Cardiac muscle cell (in vitro differentiated cells and primary cell): ENCODE results near the gene KRT72. TPM values are rescaled to one million over a fixed set of nuclear protein-coding genes. Genes with fewer than 3 reads are reported as not detected.

ENCODE experiments used
- DNase-seq, 2 donors: peaks; one replicate each; pipeline versions ENCODE4 v3.0.0 to v3.0.0-alpha.2; 2010 to 2017; ENCODE audit warnings: low read depth in 1 of 2, low spot score in 1 of 2
- H3K27ac ChIP-seq: fragments of 200-600 bp; sonication (generic); 2 replicates; pipeline ENCODE4 v1.5.1; 2016
- H3K27me3 ChIP-seq: fragments of 200-600 bp; sonication (generic); 2 replicates; pipeline ENCODE4 v1.6.0; 2016; ENCODE audit warnings: control low read depth
- H3K36me3 ChIP-seq: fragments of 200-600 bp; sonication (generic); 2 replicates; pipeline ENCODE4 v1.5.1; 2016; ENCODE audit warnings: control low read depth
- H3K4me1 ChIP-seq: fragments of 200-600 bp; sonication (generic); 2 replicates; pipeline ENCODE4 v1.8.1; 2017; ENCODE audit warnings: low read depth, mild to moderate bottlenecking, mixed run types
- H3K4me3 ChIP-seq: fragments of 200-600 bp; sonication (generic); 2 replicates; pipeline ENCODE4 v1.5.1; 2016; ENCODE audit warnings: mild to moderate bottlenecking
- H3K9me3 ChIP-seq: fragments of 200-600 bp; sonication (generic); 2 replicates; pipeline ENCODE4 v1.5.1; 2017; ENCODE audit warnings: low read depth, mild to moderate bottlenecking, control low read depth
- CTCF ChIP-seq: IDR thresholded peaks from 2 replicates; pipeline ENCODE4 v1.5.1; 2012; ENCODE audit warnings: low read depth, mild to moderate bottlenecking, low read length
- polyA plus RNA-seq: library from polyadenylated mRNA; unstranded; fragments of >200 nt; fragmentation: Nextera tagmentation; extraction: Ambion mirVana; gene quantifications from 2 replicates; pipeline ENCODE4 v1.2.1, GENCODE V29; 2016
- total RNA-seq: library from RNA; depleted of rRNA; stranded (reverse); fragments of >200 nt; gene quantifications from 2 replicates; pipeline ENCODE4 v1.2.3, GENCODE V29; 2016

The KRT72 gene
- total and polyA plus RNA-seq, 2 experiments from 2014 or later, result not detected

GRCh38 chr12:52622349-52622748, 21.1 kb upstream of the KRT72 start:
- TF ChIP-seq CTCF, result no peak
- Histone ChIP-seq H3K4me3 (no peak overlapping the region), H3K36me3 (no peaks in the 10 kb centered on the region), H3K27me3 (peaks cover 11% of the 10 kb centered on the region), H3K27ac (no peak overlapping the region), H3K4me1 (no peaks in the 10 kb centered on the region), H3K9me3 (no peaks in the 10 kb centered on the region)
- DNase-seq, result no peak

- Histone ChIP-seq H3K4me1 (no peaks in the 10 kb centered on the region), H3K9me3 (no peaks in the 10 kb centered on the region), H3K27ac (no peak overlapping the region), H3K4me3 (no peak overlapping the region), H3K27me3 (peaks cover 36% of the 10 kb centered on the region), H3K36me3 (no peaks in the 10 kb centered on the region)
- DNase-seq, result no peak
- no peak for TF ChIP-seq CTCF
Measured at GRCh38 chr12:52618866-52619265, 17.6 kb upstream of the KRT72 start.

- DNase-seq, result no peak
- TF ChIP-seq CTCF, result no peak
Measured at GRCh38 chr12:52618216-52618615, 17.0 kb upstream of the KRT72 start, which contains the start of gene KRT73. Gene KRT73 (minus strand): TSS chr12:52618559. CDS start chr12:52618524, 35 bp downstream.

GRCh38 chr12:52617403-52617785, 16.1 kb upstream of the KRT72 start:
- no peaks in the 10 kb centered on the region for H3K36me3 ChIP-seq
- TF ChIP-seq CTCF, result no peak
- no peak overlapping the region for H3K27ac ChIP-seq
- H3K9me3 ChIP-seq, result no peaks in the 10 kb centered on the region
- no peak for DNase-seq
- H3K4me1 ChIP-seq, result no peaks in the 10 kb centered on the region
- H3K4me3 ChIP-seq, result no peak overlapping the region
- H3K27me3 ChIP-seq, result peaks cover 40% of the 10 kb centered on the region

More at GRCh38 chr12:52618216-52618615, 17.0 kb upstream of the KRT72 start, which contains the start of gene KRT73:
- Histone ChIP-seq H3K4me3 (no peak within 1 kb of the TSS), H3K4me1 (no peaks in the 10 kb centered on the region), H3K27me3 (peaks cover 36% of the 10 kb centered on the region), H3K9me3 (no peaks in the 10 kb centered on the region), H3K36me3 (no peaks in the 10 kb centered on the region), H3K27ac (no peak within 1 kb of the TSS)

GRCh38 chr12:52616680-52617402, 15.6 kb upstream of the KRT72 start:
- Histone ChIP-seq H3K27ac (no peak overlapping the region), H3K36me3 (no peaks in the 10 kb centered on the region), H3K27me3 (peaks cover 44% of the 10 kb centered on the region), H3K4me1 (no peaks in the 10 kb centered on the region), H3K4me3 (no peak overlapping the region), H3K9me3 (no peaks in the 10 kb centered on the region)
- no peak for TF ChIP-seq CTCF
- DNase-seq, result no peak
